HepG2 (cell line): ENCODE data around the gene KCNK6. TPM values are rescaled to one million over a fixed set of nuclear protein-coding genes. Genes with fewer than 3 reads are reported as not detected.
A peak's percentile ranks its signal among the peaks of the same experiment; 100 is the strongest.

Source experiments
- ATAC-seq: fragments of 200-7000 bp; cut with Tn5 transposase; 3 replicates; pipeline ENCODE4 v1.9.1; 2020; ENCODE audit warnings: mild to moderate bottlenecking, moderate library complexity
- BruUV-seq: library from RNA; stranded (reverse); fragments of 400-500 nt; replicated peaks from 2 replicates; lab custom pipeline; 2021; lab: Mats Ljungman, UMichigan
- CTCF ChIA-PET: fragments of 300-600 bp; formaldehyde crosslinking; extraction: SDS; loops from one replicate; lab custom pipeline; 2021; ENCODE audit warnings: low total read pairs, inconsistent platforms, low intra/inter-chr PET ratio; lab: Yijun Ruan, JAX
- POLR2A ChIA-PET: fragments of 350-600 bp; sonication (Branson Sonifier 250); formaldehyde crosslinking; loops from one replicate; lab custom pipeline; 2020; ENCODE audit warnings: antibody characterized with exemption, inconsistent platforms; lab: Yijun Ruan, JAX
- DNase-seq: peaks from one replicate; pipeline ENCODE4 v3.0.0-alpha.2; 2015; ENCODE audit warnings: low spot score
- FAIRE-seq: peaks from 3 replicates; lab custom pipeline; 2011; peaks lifted over from hg19 to GRCh38; lab: Jason Lieb, UNC
- H2AFZ ChIP-seq: one replicate; pipeline ENCODE4 v1.6.1; 2011; ENCODE audit warnings: low read length, inconsistent platforms
- H3K27ac ChIP-seq: fragments of 300-600 bp; 3 replicates; pipeline ENCODE4 v1.8.0; 2011; ENCODE audit warnings: mixed run types, mild to moderate bottlenecking, mixed read lengths, low read length, inconsistent platforms; ENCODE audit not compliant: insufficient read depth; ENCODE audit errors: extremely low read length
- H3K27me3 ChIP-seq, 2 experiments: fragments of 200-600 bp in 1 of 2; 2 replicates in 1 of 2; 3 replicates in 1 of 2; pipeline versions ENCODE4 v1.6.0 to v1.8.0; 2011; ENCODE audit warnings: low read length in 2 of 2, mild to moderate bottlenecking in 2 of 2, moderate library complexity in 2 of 2, inconsistent platforms in 1 of 2; ENCODE audit not compliant: insufficient read depth in 2 of 2, control insufficient read depth in 1 of 2
- H3K36me3 ChIP-seq, 2 experiments: fragments of 200-600 bp in 1 of 2; replicated peaks in 1 of 2; 2 replicates in 1 of 2; 3 replicates in 1 of 2; pipeline versions ENCODE4 v1.5.1 to v1.8.0; 2011; ENCODE audit warnings: low read length in 2 of 2, inconsistent platforms in 1 of 2; ENCODE audit not compliant: insufficient read depth in 2 of 2, control insufficient read depth in 1 of 2
- H3K4me1 ChIP-seq: 2 replicates; pipeline ENCODE4 v1.5.1; 2012; ENCODE audit warnings: low read length, inconsistent platforms; ENCODE audit not compliant: insufficient read depth
- H3K4me2 ChIP-seq: 2 replicates; pipeline ENCODE4 v1.6.0; 2011; ENCODE audit warnings: low read depth, low read length, inconsistent platforms
- H3K4me3 ChIP-seq, 3 experiments: fragments of 200-600 bp in 1 of 3; sonication (generic), shearing (Covaris generic) in 1 of 3; replicated peaks in 1 of 3; 2 replicates each; pipeline ENCODE4 v1.5.1; 2011 to 2016; ENCODE audit warnings: low read length in 3 of 3, inconsistent platforms in 2 of 3, low read depth in 2 of 3, mild to moderate bottlenecking in 2 of 3, control low read depth in 1 of 3, mixed read lengths in 1 of 3; ENCODE audit not compliant: insufficient read depth in 1 of 3
- H3K79me2 ChIP-seq: one replicate; pipeline ENCODE4 v1.6.1; 2011; ENCODE audit warnings: low read length, inconsistent platforms; ENCODE audit not compliant: insufficient read depth
- H3K9ac ChIP-seq: 2 replicates; pipeline ENCODE4 v1.6.0; 2011; ENCODE audit warnings: mild to moderate bottlenecking, low read depth, low read length, inconsistent platforms; ENCODE audit not compliant: insufficient read depth
- H3K9me3 ChIP-seq: 2 replicates; pipeline ENCODE4 v1.5.1; 2012; ENCODE audit warnings: mild to moderate bottlenecking, low read length
- H4K20me1 ChIP-seq: 2 replicates; pipeline ENCODE4 v1.6.0; 2011; ENCODE audit warnings: inconsistent platforms, mild to moderate bottlenecking, low read length, moderate library complexity; ENCODE audit not compliant: insufficient read depth
- BORCS8-MEF2B ChIP-seq: sonication (generic); formaldehyde crosslinking; IDR thresholded peaks from 2 replicates; pipeline ENCODE4 v1.8.0; 2022; ENCODE audit warnings: mild to moderate bottlenecking, missing genetic modification reagents
- GABPB1 ChIP-seq: IDR thresholded peaks from 2 replicates; pipeline ENCODE4 v1.6.1; 2016; ENCODE audit warnings: mild to moderate bottlenecking, missing genetic modification reagents, moderate library complexity, missing compliant biosample characterization
- MAFF ChIP-seq: IDR thresholded peaks from 2 replicates; pipeline ENCODE4 v1.6.1; 2011; ENCODE audit warnings: low read depth, low read length, improper control_type of control experiment
- MAFK ChIP-seq, 2 experiments: IDR thresholded peaks in 1 of 2; conservative IDR thresholded peaks in 1 of 2; 2 replicates each; pipeline ENCODE4 v1.6.1; 2011; ENCODE audit warnings: improper control_type of control experiment in 2 of 2, low read length in 2 of 2
- POGK ChIP-seq: sonication (generic); formaldehyde crosslinking; conservative IDR thresholded peaks from 2 replicates; pipeline ENCODE4 v1.8.0; 2022; ENCODE audit warnings: mild to moderate bottlenecking, moderate library complexity, missing genetic modification reagents
- RARG ChIP-seq: sonication (generic); formaldehyde crosslinking; IDR thresholded peaks from 2 replicates; pipeline ENCODE4 v1.4.0; 2020; ENCODE audit warnings: low read depth, mild to moderate bottlenecking, missing genetic modification reagents
- TFE3 ChIP-seq: IDR thresholded peaks from 2 replicates; pipeline ENCODE4 v1.6.1; 2016
- ZFY ChIP-seq: sonication (generic); formaldehyde crosslinking; IDR thresholded peaks from 2 replicates; pipeline ENCODE4 v1.4.0; 2020; ENCODE audit warnings: missing genetic modification reagents
- WGBS: methylation state at CpG from one replicate; pipeline ENCODE4 v1.1.6; 2017; ENCODE audit warnings: low lambda C conversion rate; 5-methylcytosine and 5-hydroxymethylcytosine counted together
- in situ Hi-C: cut with HindIII; loops from 2 replicates; pipeline ENCODE4 v1.10.0; 2017; ENCODE audit warnings: low pct_unique_long_range_greater_than_20kb; ENCODE audit not compliant: extremely low pct_ligation_motif_present
- intact Hi-C: fragments of 100-400 bp; cut with micrococcal nuclease; formaldehyde crosslinking; loops from one replicate; pipeline ENCODE4 v1.10.0; 2022; ENCODE audit not compliant: unreplicated experiment
- polyA plus RNA-seq, 8 experiments: library from polyadenylated mRNA; depleted of rRNA in 3 of 8; stranded (reverse) in 7 of 8; unstranded in 1 of 8; fragments of >200 nt; fragmentation: Illumina TruSeq in 4 of 8; extraction: Trizol in 4 of 8; gene quantifications; 2 replicates each; pipeline versions ENCODE4 v1.2.1 to v1.2.3, GENCODE V29; 2011 to 2016; ENCODE audit warnings: low read depth in 4 of 8, missing spikeins in 1 of 8, mixed read lengths in 1 of 8; ENCODE audit not compliant: insufficient read depth in 1 of 8
- total RNA-seq, 5 experiments: library from RNA; depleted of rRNA; stranded (reverse); fragments of >200 nt; fragmentation: Illumina TruSeq; extraction: Trizol; gene quantifications; 2 replicates each; pipeline ENCODE4 v1.2.3, GENCODE V29; 2016; ENCODE audit warnings: low read depth in 1 of 5
- TF ChIP-seq, protein P1 (sequence below), 2 experiments: sonication (generic) in 1 of 2; formaldehyde crosslinking in 1 of 2; IDR thresholded peaks; 2 replicates each; pipeline versions ENCODE4 v1.5.1 to v1.6.1; 2011 to 2020; ENCODE audit warnings: borderline replicate concordance in 1 of 2, low read depth in 1 of 2, low read length in 1 of 2, mild to moderate bottlenecking in 1 of 2, missing genetic modification reagents in 1 of 2, moderate library complexity in 1 of 2
- TF ChIP-seq, protein P2 (sequence below): sonication (generic); formaldehyde crosslinking; IDR thresholded peaks from 2 replicates; pipeline ENCODE4 v1.4.0; 2020; ENCODE audit warnings: missing genetic modification reagents

The KCNK6 gene
- total and polyA plus RNA-seq, 2 of the 13 experiments (the other 11 are each of a cell fraction or from before 2014, with no cell fraction given): 0.03 TPM; not detected in 1

DNA sequence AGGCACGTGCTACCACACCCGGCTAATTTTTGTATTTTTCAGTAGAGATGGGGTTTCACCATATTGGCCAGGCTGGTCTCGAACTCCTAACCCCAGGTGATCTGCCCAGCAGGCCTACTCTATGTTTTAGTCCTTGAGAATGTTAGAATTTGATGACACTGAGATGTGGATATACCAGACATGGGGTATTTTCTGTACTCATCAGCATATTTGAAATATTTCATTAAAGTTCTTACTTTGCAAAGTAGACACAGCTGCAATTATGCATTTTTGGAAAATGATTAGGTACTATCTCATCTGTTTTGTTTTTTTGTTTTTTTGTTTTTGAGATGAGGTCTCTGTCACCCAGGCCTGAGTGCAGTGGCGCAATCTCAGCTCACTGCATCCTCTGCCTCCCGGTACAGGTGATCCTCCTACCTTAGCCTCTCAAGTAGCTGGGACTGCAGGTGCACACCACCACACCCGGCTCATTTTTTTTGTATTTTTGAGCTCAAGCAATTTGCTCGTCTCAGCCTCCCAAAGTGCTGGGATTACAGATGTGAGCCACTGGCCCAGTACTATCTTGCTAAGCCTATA is 42.6 kb upstream of the KCNK6 start:
- 45% methylated on average over 7 of the region's 7 CpGs for WGBS
- CTCF ChIA-PET: no interaction called here
- H3K9ac ChIP-seq: no peak overlapping the region
- no peak overlapping the region for H3K4me2 ChIP-seq
- POLR2A ChIA-PET: no interaction called here
- no peak for DNase-seq
- H3K36me3 ChIP-seq: no peaks in the 10 kb centered on the region
- no peaks in the 10 kb centered on the region for H3K79me2 ChIP-seq
- peak; percentile 80 for TF ChIP-seq MAFF
- TF ChIP-seq MAFK (conservative IDR thresholded peaks at IDR 0.05 in 1 of 2, IDR thresholded peaks at IDR 0.05 in 1 of 2; ENCODE audit: low read length in 2 of 2): peak; percentile 69 to 82
- no peak for TF ChIP-seq GABPB1 (CRISPR knock-in tag)
- in situ Hi-C loops: no loop called here
- H3K9me3 ChIP-seq: no peaks in the 10 kb centered on the region
- H3K4me1 ChIP-seq: peaks cover 26% of the 10 kb centered on the region
- intact Hi-C loops: no loop called here
- H3K27ac ChIP-seq: no peak overlapping the region
- H3K4me3 ChIP-seq: no peak overlapping the region
- ATAC-seq: no peak
- H3K27me3 ChIP-seq: peaks cover 0 to 1% of the 10 kb centered on the region in 2 experiments; a peak in 1 of 5 replicates
- no TSS peak for BruUV-seq
- H4K20me1 ChIP-seq: no peaks in the 10 kb centered on the region
- H2AFZ ChIP-seq: no peak overlapping the region
- FAIRE-seq: no peak

GRCh38 chr19:38277549-38277948 is 42.1 kb upstream of the KCNK6 start:
- ATAC-seq (no peak), DNase-seq (no peak), FAIRE-seq (no peak)
- no peak overlapping the region for H3K9ac ChIP-seq
- intact Hi-C loops: no loop called here
- in situ Hi-C loops: no loop called here
- BruUV-seq: no TSS peak
- POLR2A ChIA-PET: no interaction called here
- no peak overlapping the region for H3K27ac ChIP-seq
- H3K9me3 ChIP-seq: no peaks in the 10 kb centered on the region
- H4K20me1 ChIP-seq: no peaks in the 10 kb centered on the region
- CTCF ChIA-PET: no interaction called here
- H3K79me2 ChIP-seq: no peaks in the 10 kb centered on the region
- 8% methylated on average over 5 of the region's 5 CpGs for WGBS
- H3K4me1 ChIP-seq: peaks cover 26% of the 10 kb centered on the region
- H3K27me3 ChIP-seq: peaks cover 0 to 1% of the 10 kb centered on the region in 2 experiments; a peak in 1 of 5 replicates
- no peak overlapping the region for H3K4me2 ChIP-seq
- no peak overlapping the region for H2AFZ ChIP-seq
- no peaks in the 10 kb centered on the region for H3K36me3 ChIP-seq
- no peak overlapping the region for H3K4me3 ChIP-seq
- no peak for TF ChIP-seq ZFY (CRISPR knock-in tag)
- no peak for TF ChIP-seq TFE3 (CRISPR knock-in tag)
- TF ChIP-seq, protein P1, sequence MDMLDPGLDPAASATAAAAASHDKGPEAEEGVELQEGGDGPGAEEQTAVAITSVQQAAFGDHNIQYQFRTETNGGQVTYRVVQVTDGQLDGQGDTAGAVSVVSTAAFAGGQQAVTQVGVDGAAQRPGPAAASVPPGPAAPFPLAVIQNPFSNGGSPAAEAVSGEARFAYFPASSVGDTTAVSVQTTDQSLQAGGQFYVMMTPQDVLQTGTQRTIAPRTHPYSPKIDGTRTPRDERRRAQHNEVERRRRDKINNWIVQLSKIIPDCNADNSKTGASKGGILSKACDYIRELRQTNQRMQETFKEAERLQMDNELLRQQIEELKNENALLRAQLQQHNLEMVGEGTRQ (IDR thresholded peaks at IDR 0.05; ENCODE audit: low read depth, low read length): no peak
- TF ChIP-seq, protein P1 (CRISPR knock-in tag; IDR thresholded peaks at IDR 0.05; ENCODE audit: borderline replicate concordance): no peak
- TF ChIP-seq BORCS8-MEF2B: no peak
- TF ChIP-seq RARG: no peak
- TF ChIP-seq POGK: no peak
- TF ChIP-seq, protein P2, sequence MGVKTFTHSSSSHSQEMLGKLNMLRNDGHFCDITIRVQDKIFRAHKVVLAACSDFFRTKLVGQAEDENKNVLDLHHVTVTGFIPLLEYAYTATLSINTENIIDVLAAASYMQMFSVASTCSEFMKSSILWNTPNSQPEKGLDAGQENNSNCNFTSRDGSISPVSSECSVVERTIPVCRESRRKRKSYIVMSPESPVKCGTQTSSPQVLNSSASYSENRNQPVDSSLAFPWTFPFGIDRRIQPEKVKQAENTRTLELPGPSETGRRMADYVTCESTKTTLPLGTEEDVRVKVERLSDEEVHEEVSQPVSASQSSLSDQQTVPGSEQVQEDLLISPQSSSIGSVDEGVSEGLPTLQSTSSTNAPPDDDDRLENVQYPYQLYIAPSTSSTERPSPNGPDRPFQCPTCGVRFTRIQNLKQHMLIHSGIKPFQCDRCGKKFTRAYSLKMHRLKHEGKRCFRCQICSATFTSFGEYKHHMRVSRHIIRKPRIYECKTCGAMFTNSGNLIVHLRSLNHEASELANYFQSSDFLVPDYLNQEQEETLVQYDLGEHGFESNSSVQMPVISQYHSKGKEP (CRISPR knock-in tag): no peak
